ENCODE measurements around the gene RSPH6A. TPM values are rescaled to one million over a fixed set of nuclear protein-coding genes. Genes with fewer than 3 reads are reported as not detected.

RSPH6A gene
- total and polyA plus RNA-seq, 2 of the 13 experiments (the other 11 are each of a cell fraction or from before 2014, with no cell fraction given): 0.07 TPM; not detected in 1

DNA sequence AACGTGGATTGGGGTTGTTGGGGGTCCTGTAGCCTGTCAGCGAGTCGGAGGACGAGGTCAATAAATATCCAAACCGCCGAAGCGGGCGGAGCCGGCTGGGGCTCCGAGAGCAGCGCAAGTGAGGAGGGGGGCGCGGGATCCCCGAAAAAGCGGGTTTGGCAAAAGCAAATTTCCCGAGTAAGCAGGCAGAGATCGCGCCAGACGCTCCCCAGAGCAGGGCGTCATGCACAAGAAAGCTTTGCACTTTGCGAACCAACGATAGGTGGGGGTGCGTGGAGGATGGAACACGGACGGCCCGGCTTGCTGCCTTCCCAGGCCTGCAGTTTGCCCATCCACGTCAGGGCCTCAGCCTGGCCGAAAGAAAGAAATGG lies 45.3 kb downstream of the RSPH6A start (continued):
- TF ChIP-seq ZNF589 (CRISPR knock-in tag; conservative IDR thresholded peaks at IDR 0.05) (0 out of 2 replicates have a peak, but pooled peaks have one; percentile 6), KMT2B (CRISPR knock-in tag; IDR thresholded peaks at IDR 0.05) (no peak), HNRNPLL (IDR thresholded peaks at IDR 0.05; ENCODE audit: low read depth, low read length, poor library complexity, severe bottlenecking) (peak; percentile 96), RAD51 (IDR thresholded peaks at IDR 0.05; ENCODE audit: borderline replicate concordance) (no peak), ZBTB21 (CRISPR knock-in tag; IDR thresholded peaks at IDR 0.05) (no peak), ATF3 (CRISPR knock-in tag; IDR thresholded peaks at IDR 0.05) (no peak), ZNF839 (CRISPR knock-in tag; IDR thresholded peaks at IDR 0.05; ENCODE audit: borderline replicate concordance) (no peak), ARNT2 (CRISPR knock-in tag; IDR thresholded peaks at IDR 0.05; ENCODE audit: low read depth) (no peak), TBX3 (IDR thresholded peaks at IDR 0.05; ENCODE audit: borderline replicate concordance) (no peak), EEA1 (CRISPR knock-in tag; IDR thresholded peaks at IDR 0.05; ENCODE audit: borderline replicate concordance) (no peak), PLSCR1 (CRISPR knock-in tag; IDR thresholded peaks at IDR 0.05; ENCODE audit: borderline replicate concordance) (no peak), KDM6A (CRISPR knock-in tag; IDR thresholded peaks at IDR 0.05; ENCODE audit: low read depth) (no peak), ZMAT3 (CRISPR knock-in tag; conservative IDR thresholded peaks at IDR 0.05) (0 out of 2 replicates have a peak, but pooled peaks have one; percentile 13), ZNF788 (CRISPR knock-in tag; IDR thresholded peaks at IDR 0.05; ENCODE audit: borderline replicate concordance) (no peak), ZNF816 (CRISPR knock-in tag; IDR thresholded peaks at IDR 0.05; ENCODE audit: borderline replicate concordance) (0 out of 2 replicates have a peak, but pooled peaks have one; percentile 1), MEIS1 (CRISPR knock-in tag; IDR thresholded peaks at IDR 0.05; ENCODE audit: borderline replicate concordance) (no peak; the same call in 1 of the 2 replicates), SP1 (IDR thresholded peaks at IDR 0.05) (no peak), SP1 (CRISPR knock-in tag; IDR thresholded peaks at IDR 0.05) (no peak), KDM5B (CRISPR knock-in tag; IDR thresholded peaks at IDR 0.05; ENCODE audit: borderline replicate concordance) (no peak), ZNF101 (CRISPR knock-in tag; IDR thresholded peaks at IDR 0.05; ENCODE audit: borderline replicate concordance, low read depth) (no peak), MBNL3 (CRISPR knock-in tag; conservative IDR thresholded peaks at IDR 0.05) (no peak)
- TF ChIP-seq, protein P1, sequence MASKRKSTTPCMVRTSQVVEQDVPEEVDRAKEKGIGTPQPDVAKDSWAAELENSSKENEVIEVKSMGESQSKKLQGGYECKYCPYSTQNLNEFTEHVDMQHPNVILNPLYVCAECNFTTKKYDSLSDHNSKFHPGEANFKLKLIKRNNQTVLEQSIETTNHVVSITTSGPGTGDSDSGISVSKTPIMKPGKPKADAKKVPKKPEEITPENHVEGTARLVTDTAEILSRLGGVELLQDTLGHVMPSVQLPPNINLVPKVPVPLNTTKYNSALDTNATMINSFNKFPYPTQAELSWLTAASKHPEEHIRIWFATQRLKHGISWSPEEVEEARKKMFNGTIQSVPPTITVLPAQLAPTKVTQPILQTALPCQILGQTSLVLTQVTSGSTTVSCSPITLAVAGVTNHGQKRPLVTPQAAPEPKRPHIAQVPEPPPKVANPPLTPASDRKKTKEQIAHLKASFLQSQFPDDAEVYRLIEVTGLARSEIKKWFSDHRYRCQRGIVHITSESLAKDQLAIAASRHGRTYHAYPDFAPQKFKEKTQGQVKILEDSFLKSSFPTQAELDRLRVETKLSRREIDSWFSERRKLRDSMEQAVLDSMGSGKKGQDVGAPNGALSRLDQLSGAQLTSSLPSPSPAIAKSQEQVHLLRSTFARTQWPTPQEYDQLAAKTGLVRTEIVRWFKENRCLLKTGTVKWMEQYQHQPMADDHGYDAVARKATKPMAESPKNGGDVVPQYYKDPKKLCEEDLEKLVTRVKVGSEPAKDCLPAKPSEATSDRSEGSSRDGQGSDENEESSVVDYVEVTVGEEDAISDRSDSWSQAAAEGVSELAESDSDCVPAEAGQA (IDR thresholded peaks at IDR 0.05; ENCODE audit: low read depth): no peak
- TF ChIP-seq, protein P1 (CRISPR knock-in tag; IDR thresholded peaks at IDR 0.05; ENCODE audit: borderline replicate concordance): no peak
- TF ChIP-seq, protein P2, sequence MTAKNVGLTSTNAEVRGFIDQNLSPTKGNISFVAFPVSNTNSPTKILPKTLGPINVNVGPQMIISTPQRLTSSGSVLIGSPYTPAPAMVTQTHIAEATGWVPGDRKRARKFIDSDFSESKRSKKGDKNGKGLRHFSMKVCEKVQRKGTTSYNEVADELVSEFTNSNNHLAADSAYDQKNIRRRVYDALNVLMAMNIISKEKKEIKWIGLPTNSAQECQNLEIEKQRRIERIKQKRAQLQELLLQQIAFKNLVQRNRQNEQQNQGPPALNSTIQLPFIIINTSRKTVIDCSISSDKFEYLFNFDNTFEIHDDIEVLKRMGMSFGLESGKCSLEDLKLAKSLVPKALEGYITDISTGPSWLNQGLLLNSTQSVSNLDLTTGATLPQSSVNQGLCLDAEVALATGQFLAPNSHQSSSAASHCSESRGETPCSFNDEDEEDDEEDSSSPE (CRISPR knock-in tag; IDR thresholded peaks at IDR 0.05): no peak

Measured in HepG2 (cell line).